GM12878 (cell line): ENCODE data around the gene CCDC15. TPM values are rescaled to one million over a fixed set of nuclear protein-coding genes. Genes with fewer than 3 reads are reported as not detected.

Experiments used
- ATAC-seq: fragments of 200-7000 bp; cut with Tn5 transposase; 3 replicates; pipeline ENCODE4 v1.9.1; 2020; ENCODE audit warnings: mild to moderate bottlenecking, moderate library complexity
- BruUV-seq: library from RNA; stranded (reverse); fragments of 400-500 nt; replicated peaks from 2 replicates; lab custom pipeline; 2021; lab: Mats Ljungman, UMichigan
- CTCF ChIA-PET: fragments of 300-600 bp; sonication (Branson Sonifier 250); formaldehyde crosslinking; extraction: SDS; loops from one replicate; lab custom pipeline; 2021; ENCODE audit warnings: inconsistent platforms; lab: Yijun Ruan, JAX
- POLR2A ChIA-PET: fragments of 350-600 bp; formaldehyde crosslinking; extraction: SDS; loops from one replicate; lab custom pipeline; 2021; ENCODE audit warnings: inconsistent platforms; lab: Charles Lee
- RAD21 ChIA-PET: fragments of 300-600 bp; sonication (Branson Sonifier 250); formaldehyde crosslinking; loops from one replicate; lab custom pipeline; 2023; ENCODE audit warnings: antibody characterized with exemption; ENCODE audit not compliant: unreplicated experiment; lab: Charles Lee
- SMC1A ChIA-PET: fragments of 300-600 bp; sonication (Branson Sonifier 250); formaldehyde crosslinking; loops from one replicate; lab custom pipeline; 2023; ENCODE audit not compliant: unreplicated experiment, uncharacterized antibody; lab: Charles Lee
- DNase-seq: peaks from one replicate; pipeline ENCODE4 v3.0.0-alpha.2; 2011; ENCODE audit warnings: low read depth, low spot score
- FAIRE-seq: peaks from 3 replicates; lab custom pipeline; 2011; peaks lifted over from hg19 to GRCh38; lab: Jason Lieb, UNC
- H2AFZ ChIP-seq: 2 replicates; pipeline ENCODE4 v1.6.0; 2011; ENCODE audit warnings: low read depth, low read length, control low read depth; ENCODE audit not compliant: control insufficient read depth
- H3K27ac ChIP-seq: 2 replicates; pipeline ENCODE4 v1.5.1; 2011; ENCODE audit warnings: control low read depth; ENCODE audit not compliant: control insufficient read depth, insufficient read depth
- H3K27me3 ChIP-seq, 2 experiments: replicated peaks in 1 of 2; 2 replicates each; pipeline versions ENCODE4 v1.6.0 to v1.6.1; 2011; ENCODE audit warnings: low read length in 1 of 2; ENCODE audit not compliant: control insufficient read depth in 2 of 2, insufficient read depth in 2 of 2
- H3K36me3 ChIP-seq, 2 experiments: 2 replicates each; pipeline ENCODE4 v1.5.1; 2011; ENCODE audit warnings: low read length in 1 of 2; ENCODE audit not compliant: control insufficient read depth in 2 of 2, insufficient read depth in 2 of 2
- H3K4me1 ChIP-seq: 2 replicates; pipeline ENCODE4 v1.6.1; 2011; ENCODE audit warnings: mild to moderate bottlenecking, low read length, moderate library complexity, mixed read lengths; ENCODE audit not compliant: control insufficient read depth, insufficient read depth
- H3K4me2 ChIP-seq: 2 replicates; pipeline ENCODE4 v1.6.0; 2011; ENCODE audit warnings: control low read depth; ENCODE audit not compliant: control insufficient read depth, insufficient read depth
- H3K4me3 ChIP-seq: fragments of 200-600 bp; sonication (generic); 2 replicates; pipeline ENCODE4 v1.5.1; 2016
- H3K79me2 ChIP-seq: 2 replicates; pipeline ENCODE4 v1.6.0; 2011; ENCODE audit warnings: low read length; ENCODE audit not compliant: control insufficient read depth, insufficient read depth
- H3K9ac ChIP-seq: 2 replicates; pipeline ENCODE4 v1.8.0; 2011; ENCODE audit warnings: low read length, control low read depth, mixed read lengths; ENCODE audit not compliant: control insufficient read depth, insufficient read depth
- H3K9me3 ChIP-seq: replicated peaks from 3 replicates; pipeline ENCODE4 v1.5.1; 2011; ENCODE audit warnings: mild to moderate bottlenecking, low read length; ENCODE audit not compliant: control insufficient read depth, insufficient read depth
- H4K20me1 ChIP-seq: 2 replicates; pipeline ENCODE4 v1.6.0; 2011; ENCODE audit not compliant: control insufficient read depth, insufficient read depth
- BMI1 ChIP-seq: fragments of 450-650 bp; IDR thresholded peaks from 2 replicates; pipeline ENCODE4 v1.6.1; 2016; ENCODE audit warnings: mild to moderate bottlenecking, moderate library complexity, borderline replicate concordance
- CTCF ChIP-seq, 3 experiments: IDR thresholded peaks in 2 of 3; conservative IDR thresholded peaks in 1 of 3; 2 replicates each; pipeline ENCODE4 v1.5.1; 2011; ENCODE audit warnings: low read depth in 3 of 3, low read length in 3 of 3, mild to moderate bottlenecking in 3 of 3, control low read depth in 2 of 3, moderate library complexity in 2 of 3, inconsistent platforms in 1 of 3, mixed read lengths in 1 of 3; ENCODE audit not compliant: control insufficient read depth in 2 of 3, insufficient read depth in 1 of 3; ENCODE audit errors: extremely low read depth in 1 of 3
- HDAC2 ChIP-seq: fragments of 200-600 bp; sonication (generic); IDR thresholded peaks from 2 replicates; pipeline ENCODE4 v1.6.1; 2017
- LARP7 ChIP-seq: fragments of 450-650 bp; IDR thresholded peaks from 2 replicates; pipeline ENCODE4 v1.6.1; 2017; ENCODE audit warnings: mild to moderate bottlenecking
- RAD21 ChIP-seq: IDR thresholded peaks from 2 replicates; pipeline ENCODE4 v1.6.1; 2011; ENCODE audit warnings: mild to moderate bottlenecking, low read depth, low read length, moderate library complexity; ENCODE audit not compliant: insufficient read depth
- SPI1 ChIP-seq: IDR thresholded peaks from 2 replicates; pipeline ENCODE4 v1.6.1; 2011; ENCODE audit warnings: low read depth, mild to moderate bottlenecking, low read length, moderate library complexity, borderline replicate concordance; ENCODE audit not compliant: insufficient read depth
- USF1 ChIP-seq: IDR thresholded peaks from 2 replicates; pipeline ENCODE4 v1.6.1; 2011; ENCODE audit warnings: borderline replicate concordance, low read depth, mild to moderate bottlenecking, moderate library complexity, mixed read lengths, low read length; ENCODE audit not compliant: insufficient read depth; ENCODE audit errors: extremely low read length
- ZNF24 ChIP-seq: fragments of 450-650 bp; IDR thresholded peaks from 2 replicates; pipeline ENCODE4 v1.6.1; 2017; ENCODE audit warnings: antibody characterized with exemption, mild to moderate bottlenecking
- WGBS: methylation state at CpG from one replicate; pipeline ENCODE4 v1.1.6; 2016; ENCODE audit warnings: low lambda C conversion rate; ENCODE audit not compliant: insufficient replicate concordance, insufficient coverage; ENCODE audit errors: missing lambda C conversion rate; 5-methylcytosine and 5-hydroxymethylcytosine counted together
- in situ Hi-C: fragments of 300-500 bp; cut with MboI; formaldehyde crosslinking; loops from 9 replicates; pipeline ENCODE4 v1.14.3; 2018; ENCODE audit warnings: mixed read lengths
- intact Hi-C: fragments of 100-400 bp; cut with micrococcal nuclease; formaldehyde crosslinking; loops from one replicate; pipeline ENCODE4 v1.14.2; 2022; ENCODE audit not compliant: unreplicated experiment
- polyA plus RNA-seq, 11 experiments: library from polyadenylated mRNA; depleted of rRNA in 4 of 11; unstranded in 6 of 11; stranded (reverse) in 5 of 11; fragments of >200 nt; fragmentation: Nextera tagmentation in 4 of 11; fragmentation: Illumina TruSeq in 1 of 11; extraction: Ambion mirVana in 4 of 11; extraction: Trizol in 1 of 11; gene quantifications; 1 replicate in 1 of 11; 2 replicates in 10 of 11; pipeline versions ENCODE4 v1.2.1 to v1.2.3, GENCODE V29; 2011 to 2016; ENCODE audit warnings: inconsistent platforms in 2 of 11, missing spikeins in 2 of 11, low read depth in 1 of 11
- total RNA-seq, 4 experiments: library from RNA; depleted of rRNA in 3 of 4; stranded (reverse); fragments of >200 nt in 3 of 4; fragmentation: Illumina TruSeq in 1 of 4; extraction: Trizol in 1 of 4; gene quantifications; 2 replicates each; pipeline versions ENCODE4 v1.2.1 to v1.2.3, GENCODE V29; 2013 to 2021

CCDC15 gene
- total and polyA plus RNA-seq, 10 of the 15 experiments (the other 5 are each of a cell fraction or from before 2014, with no cell fraction given): 2.0 to 5.3 (median 3.3) TPM

- POLR2A ChIA-PET: no interaction called here
These were observed 16.9 kb downstream of the CCDC15 start for GRCh38 chr11:124970925-124971324.

More at GRCh38 chr11:124970925-124971324, 16.9 kb downstream of the CCDC15 start:
- BruUV-seq: no TSS peak
- intact Hi-C loops (no loop called here), in situ Hi-C loops (loop anchor here (25.0 kb wide), 1 partner anchor 916 kb away; the partner anchor contains the start of gene HYLS1)
- Histone ChIP-seq H3K4me2 (no peak overlapping the region), H3K27ac (no peak overlapping the region), H3K79me2 (no peaks in the 10 kb centered on the region), H3K9ac (no peak overlapping the region), H4K20me1 (no peaks in the 10 kb centered on the region), H3K27me3 (no peaks in the 10 kb centered on the region), H3K36me3 (no peaks in the 10 kb centered on the region), H3K9me3 (no peaks in the 10 kb centered on the region), H2AFZ (no peak overlapping the region), H3K4me3 (no peak overlapping the region), H3K4me1 (no peaks in the 10 kb centered on the region)
- CTCF ChIA-PET: interaction anchor here (0.8 to 5.0 kb wide), 10 partner anchors 9 to 460 kb away, joined by 3 to 44 read pairs (median 4); no protein-coding TSS in a partner anchor
- SMC1A ChIA-PET: interaction anchor here (1.0 kb wide), 2 partner anchors 145 to 170 kb away, joined by 4 read pairs; no protein-coding TSS in a partner anchor
- TF ChIP-seq BMI1 (no peak), USF1 (no peak), HDAC2 (no peak), ZNF24 (no peak), RAD21 (peak; percentile 39; the same call in 1 of the 2 replicates), SPI1 (no peak), LARP7 (no peak), CTCF (IDR thresholded peaks at IDR 0.05 in 2 of 3, conservative IDR thresholded peaks at IDR 0.05 in 1 of 3; ENCODE audit: control insufficient read depth in 2 of 3, extremely low read depth in 1 of 3, insufficient read depth in 1 of 3, low read depth in 3 of 3, low read length in 3 of 3) (peak in 1 of 3 experiments; percentile 29; a peak in 1 of 6 replicates)
- FAIRE-seq (no peak), DNase-seq (no peak), ATAC-seq (peak; percentile 57)
- WGBS: 96% methylated on average over 2 of the region's 2 CpGs
- RAD21 ChIA-PET: interaction anchor here (1.2 to 3.4 kb wide), 2 partner anchors 147 to 170 kb away, joined by 3 to 18 read pairs; no protein-coding TSS in a partner anchor
